ENCODE measurements around the gene INPP4A. TPM values are rescaled to one million over a fixed set of nuclear protein-coding genes. Genes with fewer than 3 reads are reported as not detected.

The INPP4A gene
- total and polyA plus RNA-seq, 9 of the 15 experiments (the other 6 are each of a cell fraction or from before 2014, with no cell fraction given): 1.8 to 15.7 (median 8.3) TPM

DNA sequence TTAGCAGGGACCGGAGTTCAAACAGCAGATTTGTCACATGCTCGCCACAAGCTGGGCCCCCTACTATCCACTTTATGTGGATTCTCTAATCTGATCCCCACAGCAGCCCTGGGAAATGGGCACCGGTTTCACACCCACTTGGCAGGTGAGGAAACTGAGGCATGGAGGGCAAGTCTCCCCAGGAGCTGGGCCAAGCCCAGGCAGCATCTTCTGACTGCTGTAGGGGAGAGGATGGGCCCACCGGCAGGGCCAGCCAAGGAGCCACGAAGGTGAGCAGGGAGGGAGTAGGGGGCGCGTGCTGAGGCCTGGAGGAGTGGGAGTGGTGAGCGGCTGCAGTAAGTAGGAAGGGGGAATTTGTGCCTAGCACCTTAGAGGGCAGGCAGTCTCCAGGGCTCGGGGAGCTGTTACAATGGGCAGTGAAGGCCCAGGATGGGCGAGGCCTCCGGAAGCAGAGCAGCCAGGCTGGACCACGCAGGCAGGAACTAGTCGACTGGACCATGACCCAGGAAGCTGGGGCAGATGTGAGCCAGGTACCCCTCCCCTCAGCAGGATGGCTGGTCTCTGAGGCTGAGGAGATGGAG, 126.6 kb downstream of the INPP4A start (continued):
- TF ChIP-seq, protein P1, sequence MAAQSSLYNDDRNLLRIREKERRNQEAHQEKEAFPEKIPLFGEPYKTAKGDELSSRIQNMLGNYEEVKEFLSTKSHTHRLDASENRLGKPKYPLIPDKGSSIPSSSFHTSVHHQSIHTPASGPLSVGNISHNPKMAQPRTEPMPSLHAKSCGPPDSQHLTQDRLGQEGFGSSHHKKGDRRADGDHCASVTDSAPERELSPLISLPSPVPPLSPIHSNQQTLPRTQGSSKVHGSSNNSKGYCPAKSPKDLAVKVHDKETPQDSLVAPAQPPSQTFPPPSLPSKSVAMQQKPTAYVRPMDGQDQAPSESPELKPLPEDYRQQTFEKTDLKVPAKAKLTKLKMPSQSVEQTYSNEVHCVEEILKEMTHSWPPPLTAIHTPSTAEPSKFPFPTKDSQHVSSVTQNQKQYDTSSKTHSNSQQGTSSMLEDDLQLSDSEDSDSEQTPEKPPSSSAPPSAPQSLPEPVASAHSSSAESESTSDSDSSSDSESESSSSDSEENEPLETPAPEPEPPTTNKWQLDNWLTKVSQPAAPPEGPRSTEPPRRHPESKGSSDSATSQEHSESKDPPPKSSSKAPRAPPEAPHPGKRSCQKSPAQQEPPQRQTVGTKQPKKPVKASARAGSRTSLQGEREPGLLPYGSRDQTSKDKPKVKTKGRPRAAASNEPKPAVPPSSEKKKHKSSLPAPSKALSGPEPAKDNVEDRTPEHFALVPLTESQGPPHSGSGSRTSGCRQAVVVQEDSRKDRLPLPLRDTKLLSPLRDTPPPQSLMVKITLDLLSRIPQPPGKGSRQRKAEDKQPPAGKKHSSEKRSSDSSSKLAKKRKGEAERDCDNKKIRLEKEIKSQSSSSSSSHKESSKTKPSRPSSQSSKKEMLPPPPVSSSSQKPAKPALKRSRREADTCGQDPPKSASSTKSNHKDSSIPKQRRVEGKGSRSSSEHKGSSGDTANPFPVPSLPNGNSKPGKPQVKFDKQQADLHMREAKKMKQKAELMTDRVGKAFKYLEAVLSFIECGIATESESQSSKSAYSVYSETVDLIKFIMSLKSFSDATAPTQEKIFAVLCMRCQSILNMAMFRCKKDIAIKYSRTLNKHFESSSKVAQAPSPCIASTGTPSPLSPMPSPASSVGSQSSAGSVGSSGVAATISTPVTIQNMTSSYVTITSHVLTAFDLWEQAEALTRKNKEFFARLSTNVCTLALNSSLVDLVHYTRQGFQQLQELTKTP (IDR thresholded peaks at IDR 0.05; ENCODE audit: low read depth in 1 of 2, partially characterized antibody in 2 of 2): no peak
- TF ChIP-seq PKNOX1 (IDR thresholded peaks at IDR 0.05): no peak
- no peak for TF ChIP-seq MGA (IDR thresholded peaks at IDR 0.05)
- no peak for TF ChIP-seq MAZ (CRISPR knock-in tag; conservative IDR thresholded peaks at IDR 0.05 in 1 of 2, IDR thresholded peaks at IDR 0.05 in 1 of 2)
- TF ChIP-seq PRMT5 (CRISPR knock-in tag; IDR thresholded peaks at IDR 0.05): no peak
- no peak for TF ChIP-seq CEBPB (tag; IDR thresholded peaks at IDR 0.05)
